ACC112 (cell line): ENCODE results near the gene BEST3.
"Not testable (repeated sequence)": the region's sequence is repeated elsewhere in the genome, so short reads cannot be mapped to it uniquely, and the experiment has no call there.

Source experiments
- H2AFZ ChIP-seq: fragments of 200-600 bp; sonication (generic); one replicate; pipeline ENCODE4 v1.6.0; 2017; ENCODE audit warnings: antibody characterized with exemption, low read length; ENCODE audit not compliant: unreplicated experiment
- H3K27ac ChIP-seq: fragments of 200-600 bp; sonication (generic); 2 replicates; pipeline ENCODE4 v1.5.1; 2014; ENCODE audit warnings: low read depth, mild to moderate bottlenecking, antibody characterized with exemption, low read length, moderate library complexity
- H3K27me3 ChIP-seq: fragments of 200-600 bp; sonication (generic); 2 replicates; pipeline ENCODE4 v1.6.1; 2014; ENCODE audit warnings: mild to moderate bottlenecking, antibody characterized with exemption, low read length, moderate library complexity, mixed read lengths; ENCODE audit not compliant: insufficient read depth
- H3K36me3 ChIP-seq: fragments of 200-600 bp; sonication (generic); 2 replicates; pipeline ENCODE4 v1.6.1; 2016; ENCODE audit warnings: mild to moderate bottlenecking, antibody characterized with exemption, low read length, moderate library complexity, mixed read lengths; ENCODE audit not compliant: insufficient read depth
- H3K4me1 ChIP-seq: fragments of 200-600 bp; sonication (generic); one replicate; pipeline ENCODE4 v1.6.1; 2016; ENCODE audit warnings: low read length, mixed read lengths; ENCODE audit not compliant: insufficient read depth, unreplicated experiment, control insufficient read depth
- H3K4me3 ChIP-seq: fragments of 200-600 bp; sonication (generic); 2 replicates; pipeline ENCODE4 v1.5.1; 2014; ENCODE audit warnings: mild to moderate bottlenecking, low read depth, low read length
- H3K79me2 ChIP-seq: fragments of 200-600 bp; sonication (generic); one replicate; pipeline ENCODE4 v1.6.0; 2016; ENCODE audit warnings: low read length; ENCODE audit not compliant: control insufficient read depth, unreplicated experiment, insufficient read depth

BEST3 gene

DNA sequence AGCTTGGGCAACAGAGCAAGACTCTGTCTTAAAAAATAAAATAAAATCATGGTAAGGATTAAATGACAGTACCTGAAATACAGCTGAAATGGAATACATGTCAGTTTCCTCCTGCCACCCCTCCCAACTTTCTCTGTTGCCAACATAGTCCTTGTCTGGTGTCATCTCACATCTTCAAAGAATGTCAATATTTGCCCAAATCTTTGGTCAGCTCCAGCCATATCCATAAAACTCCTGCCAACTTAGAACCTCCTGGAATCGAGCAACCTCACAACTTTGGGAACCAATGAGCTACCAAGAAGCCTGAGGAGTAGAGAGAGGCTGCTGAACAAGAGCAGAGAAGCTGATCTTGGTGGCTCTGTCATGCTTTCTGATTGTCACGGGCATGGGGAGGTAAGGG lies 77.6 kb downstream of the BEST3 start:
- Histone ChIP-seq H3K27ac (no peak overlapping the region), H3K27me3 (peaks cover 15% of the 10 kb centered on the region; the same call in 1 of the 2 replicates), H3K4me3 (no peak overlapping the region), H3K36me3 (no peaks in the 10 kb centered on the region), H2AFZ (no peak overlapping the region), H3K79me2 (no peaks in the 10 kb centered on the region), H3K4me1 (no peaks in the 10 kb centered on the region)

DNA sequence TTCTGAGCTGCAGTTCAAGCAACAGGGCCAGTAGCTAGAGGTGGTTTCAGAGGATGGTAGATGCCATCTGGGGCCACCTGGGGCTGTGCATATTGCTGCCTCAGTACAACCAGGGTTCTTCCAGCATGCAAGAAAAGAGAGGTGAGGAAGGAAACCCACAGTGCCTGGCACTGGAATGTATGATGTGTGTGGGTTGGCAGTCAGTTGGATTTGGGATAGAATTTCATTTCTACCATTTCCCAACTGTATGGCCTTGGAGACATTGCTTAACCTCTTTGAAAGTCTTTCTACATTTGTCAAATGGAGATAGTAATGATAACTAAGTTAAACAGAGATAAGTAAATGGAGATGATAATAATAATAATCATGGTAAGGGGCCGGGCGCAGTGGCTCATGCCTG lies 78.2 kb downstream of the BEST3 start:
- H3K4me1 ChIP-seq, result no peaks in the 10 kb centered on the region
- no peak overlapping the region for H2AFZ ChIP-seq
- H3K79me2 ChIP-seq, result no peaks in the 10 kb centered on the region
- peaks cover 19% of the 10 kb centered on the region; the same call in 1 of the 2 replicates for H3K27me3 ChIP-seq
- H3K4me3 ChIP-seq, result no peak overlapping the region
- no peak overlapping the region for H3K27ac ChIP-seq
- H3K36me3 ChIP-seq, result no peaks in the 10 kb centered on the region

DNA sequence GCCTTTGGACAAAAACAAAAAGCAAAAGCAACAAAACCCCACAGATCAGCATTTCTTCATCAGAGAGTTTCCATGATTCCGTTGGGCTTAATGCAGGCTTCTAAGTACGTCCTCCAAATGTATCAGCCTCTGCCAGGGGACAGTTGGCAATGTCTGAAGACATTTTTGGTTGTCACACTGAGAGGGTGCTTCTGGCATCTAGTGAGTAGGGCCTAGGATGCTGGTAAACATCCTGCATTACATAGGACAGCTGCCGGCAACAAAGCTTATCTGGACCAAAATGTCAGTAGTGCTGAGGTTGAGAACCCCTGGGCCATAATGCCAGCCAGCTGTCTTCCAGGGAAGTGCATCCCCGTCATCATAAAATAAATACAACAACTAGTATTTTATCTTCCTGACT lies 79.0 kb downstream of the BEST3 start:
- no peaks in the 10 kb centered on the region for H3K4me1 ChIP-seq
- peaks cover 25% of the 10 kb centered on the region; the same call in 1 of the 2 replicates for H3K27me3 ChIP-seq
- no peak overlapping the region for H2AFZ ChIP-seq
- H3K27ac ChIP-seq, result no peak overlapping the region
- no peaks in the 10 kb centered on the region for H3K79me2 ChIP-seq
- no peak overlapping the region for H3K4me3 ChIP-seq
- H3K36me3 ChIP-seq, result no peaks in the 10 kb centered on the region

DNA sequence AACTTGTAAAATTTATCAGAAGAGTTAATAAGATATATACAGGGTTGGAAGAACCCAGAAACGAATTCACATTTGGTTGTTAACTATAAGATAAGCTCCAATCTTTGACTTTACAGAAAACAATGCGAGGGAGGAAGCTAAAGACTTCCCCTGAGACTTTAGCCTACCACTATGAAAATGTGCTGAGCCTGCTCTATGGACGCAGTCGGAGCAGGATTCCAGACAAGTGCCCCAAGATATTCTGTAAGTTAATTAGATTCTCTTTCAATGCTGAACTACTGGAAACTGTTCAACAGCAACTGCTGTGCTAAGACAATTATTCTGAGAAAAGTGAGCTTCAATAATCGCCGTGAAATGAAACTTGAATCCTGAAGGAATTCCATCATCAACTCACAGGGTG lies 80.1 kb downstream of the BEST3 start:
- Histone ChIP-seq H2AFZ (no peak overlapping the region), H3K79me2 (no peaks in the 10 kb centered on the region), H3K4me1 (no peaks in the 10 kb centered on the region), H3K27ac (no peak overlapping the region), H3K4me3 (no peak overlapping the region), H3K36me3 (no peaks in the 10 kb centered on the region), H3K27me3 (peaks cover 26% of the 10 kb centered on the region; the same call in 1 of the 2 replicates)

DNA sequence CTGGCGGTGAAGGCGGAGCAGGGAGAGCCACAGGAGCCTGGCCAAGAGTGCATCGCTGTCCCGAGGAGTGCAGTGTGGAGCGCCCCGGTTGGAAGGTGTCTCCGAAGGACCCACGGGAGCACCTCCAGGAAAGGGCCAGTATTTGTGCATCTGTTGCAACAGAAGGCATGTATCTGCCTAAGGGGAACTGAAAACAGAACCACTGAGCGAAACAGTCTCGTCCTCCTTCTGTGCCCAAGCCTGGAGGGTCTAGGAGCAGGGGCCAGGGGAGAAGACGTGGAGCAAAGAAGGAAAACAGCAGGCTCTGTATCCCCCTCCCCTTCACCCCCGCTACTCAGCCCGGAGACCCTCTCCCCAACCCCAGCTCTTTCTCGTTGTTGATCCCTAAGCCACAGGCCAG lies 83.1 kb downstream of the BEST3 start:
- H2AFZ ChIP-seq, result no peak overlapping the region

DNA sequence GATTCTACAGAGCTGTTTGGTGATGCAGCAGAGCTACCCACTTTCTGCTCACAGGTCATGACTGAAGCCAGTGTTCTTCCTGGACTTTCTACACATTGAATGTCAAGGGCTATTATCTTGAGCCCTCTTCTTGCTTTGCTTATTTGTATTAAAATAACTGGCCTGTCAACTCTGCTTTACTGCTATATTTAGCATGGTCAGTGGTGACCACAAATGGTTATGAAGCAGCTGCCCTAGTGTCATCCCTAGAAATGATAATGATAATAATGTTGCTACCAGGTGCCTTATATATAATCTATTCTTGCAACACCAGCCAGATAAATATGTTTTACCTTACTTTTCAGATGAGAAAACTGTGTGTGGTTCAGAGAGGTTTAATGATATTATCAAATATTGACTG lies 85.8 kb downstream of the BEST3 start:
- Histone ChIP-seq H3K4me3 (no peak overlapping the region), H2AFZ (no peak overlapping the region), H3K27ac (no peak overlapping the region), H3K36me3 (no peaks in the 10 kb centered on the region), H3K27me3 (peaks cover 64% of the 10 kb centered on the region), H3K79me2 (no peaks in the 10 kb centered on the region), H3K4me1 (no peaks in the 10 kb centered on the region)

More for the DNA sequence above, 83.1 kb downstream of the BEST3 start:
- Histone ChIP-seq H3K27ac (no peak overlapping the region), H3K79me2 (no peaks in the 10 kb centered on the region), H3K4me1 (no peaks in the 10 kb centered on the region), H3K4me3 (no peak overlapping the region), H3K36me3 (no peaks in the 10 kb centered on the region), H3K27me3 (peaks cover 45% of the 10 kb centered on the region)

DNA sequence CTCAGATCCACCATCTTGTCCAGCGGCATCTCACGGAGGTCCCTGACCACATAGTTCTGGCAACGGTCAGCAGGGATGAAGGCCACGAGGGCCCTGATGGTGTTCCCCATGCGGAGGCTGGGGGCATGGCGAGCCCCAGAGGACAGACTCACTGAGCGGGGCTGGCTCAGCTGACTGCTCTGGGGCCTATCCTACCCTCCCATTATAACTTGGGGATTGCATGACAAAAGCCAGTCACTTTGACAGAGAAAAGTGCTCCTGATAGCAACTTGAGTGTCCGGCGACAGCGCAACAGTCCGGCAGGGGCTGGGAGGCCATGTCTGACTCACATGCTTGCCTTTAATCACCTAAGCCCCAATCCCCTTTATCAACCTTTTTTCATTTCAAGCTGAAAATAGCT lies 88.4 kb downstream of the BEST3 start, which contains the start of gene LRRC10:
Gene LRRC10 (minus strand): TSS at position 179 of the 400 bp plus-strand sequence. CDS start 69 bp downstream, at position 110.
- no peaks in the 10 kb centered on the region for H3K4me1 ChIP-seq
- H3K27ac ChIP-seq, result no peak within 1 kb of the TSS
- no peaks in the 10 kb centered on the region for H3K79me2 ChIP-seq
- peaks cover 44% of the 10 kb centered on the region for H3K27me3 ChIP-seq
- no peaks in the 10 kb centered on the region for H3K36me3 ChIP-seq
- H3K4me3 ChIP-seq, result no peak within 1 kb of the TSS
- no peak within 1 kb of the TSS for H2AFZ ChIP-seq

DNA sequence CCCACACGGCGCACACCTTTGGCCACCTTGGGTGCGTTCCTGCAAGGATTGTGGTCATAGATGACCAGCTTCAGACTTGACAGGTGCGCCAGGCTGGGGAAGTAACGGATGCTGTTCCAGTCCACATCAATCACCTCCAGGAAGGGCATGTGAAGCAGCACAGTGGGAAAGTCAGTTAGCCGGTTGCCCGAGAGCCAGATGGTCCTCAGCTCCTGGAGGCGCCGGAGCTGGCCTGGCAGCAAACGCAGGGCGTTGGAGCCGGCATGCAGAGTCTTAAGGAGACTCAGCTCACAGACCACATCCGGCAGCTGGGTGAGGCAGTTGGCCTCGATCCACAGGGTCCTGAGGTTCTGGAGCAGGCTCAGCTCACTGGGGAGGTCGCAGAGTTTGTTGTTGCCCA lies 89.0 kb downstream of the BEST3 start:
- no peak overlapping the region for H3K27ac ChIP-seq
- no peak overlapping the region for H3K4me3 ChIP-seq
- no peaks in the 10 kb centered on the region for H3K4me1 ChIP-seq
- H3K79me2 ChIP-seq, result no peaks in the 10 kb centered on the region
- H2AFZ ChIP-seq, result no peak overlapping the region
- H3K36me3 ChIP-seq, result no peaks in the 10 kb centered on the region
- H3K27me3 ChIP-seq, result peaks cover 38% of the 10 kb centered on the region

DNA sequence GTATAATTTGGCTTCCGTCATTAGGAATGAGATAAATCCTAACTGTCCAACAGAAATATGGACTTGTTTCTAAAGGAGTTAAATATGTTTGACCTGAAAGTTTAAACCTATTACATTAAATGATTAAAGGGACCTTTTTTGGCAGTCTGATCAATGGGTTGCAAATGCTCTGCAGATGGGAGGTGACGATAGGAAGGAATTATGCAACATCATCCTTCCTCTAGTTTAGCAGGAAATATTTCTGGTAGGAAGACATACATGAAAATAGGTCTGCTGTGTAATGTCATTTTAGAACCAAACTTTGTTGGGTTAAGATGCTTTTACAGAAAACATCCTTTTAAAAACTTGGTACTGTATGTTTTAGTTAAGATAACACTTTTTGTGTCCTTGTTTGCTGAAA lies 91.0 kb downstream of the BEST3 start:
- Histone ChIP-seq H2AFZ (no peak overlapping the region), H3K27ac (no peak overlapping the region), H3K4me3 (no peak overlapping the region), H3K36me3 (peaks cover 4% of the 10 kb centered on the region; the same call in 1 of the 2 replicates), H3K79me2 (no peaks in the 10 kb centered on the region), H3K27me3 (peaks cover 29% of the 10 kb centered on the region), H3K4me1 (no peaks in the 10 kb centered on the region)

DNA sequence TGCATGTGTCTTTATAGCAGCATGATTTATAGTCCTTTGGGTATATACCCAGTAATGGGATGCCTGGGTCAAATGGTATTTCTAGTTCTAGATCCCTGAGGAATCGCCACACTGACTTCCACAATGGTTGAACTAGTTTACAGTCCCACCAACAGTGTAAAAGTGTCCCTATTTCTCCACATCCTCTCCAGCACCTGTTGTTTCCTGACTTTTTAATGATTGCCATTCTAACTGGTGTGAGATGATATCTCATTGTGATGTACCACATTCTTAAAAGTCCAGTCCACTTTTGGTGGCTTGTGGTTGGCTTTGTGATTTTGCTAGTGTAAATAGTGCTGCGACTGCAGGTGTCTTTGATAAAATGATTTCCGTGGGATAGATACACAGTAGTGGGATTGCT lies 94.8 kb downstream of the BEST3 start:
- not testable (repeated sequence) for H2AFZ ChIP-seq, H3K27ac ChIP-seq, H3K79me2 ChIP-seq, H3K4me3 ChIP-seq, H3K27me3 ChIP-seq, H3K4me1 ChIP-seq
- peaks cover 32% of the 10 kb centered on the region for H3K36me3 ChIP-seq
